T-cell (primary cell): Measurements from ENCODE around the gene PGP. TPM values are rescaled to one million over a fixed set of nuclear protein-coding genes. Genes with fewer than 3 reads are reported as not detected.

Source experiments
- ATAC-seq, 4 experiments: fragments of 200-7000 bp in 3 of 4; fragments of 150-1000 bp in 1 of 4; cut with Tn5 transposase; replicated peaks in 1 of 4; 1 replicate in 3 of 4; 2 replicates in 1 of 4; pipeline ENCODE4 v1.10.0; 2021; ENCODE audit warnings: moderate library complexity in 3 of 4, mild to moderate bottlenecking in 2 of 4, moderate number of reproducible peaks in 1 of 4
- CTCF ChIA-PET, 2 donors: fragments of 300-600 bp; sonication (Branson Sonifier 250); formaldehyde crosslinking; loops; one replicate each; lab custom pipeline; 2022; ENCODE audit warnings: antibody characterized with exemption in 2 of 2; lab: Charles Lee
- POLR2A ChIA-PET, 2 donors: fragments of 300-600 bp; sonication (Branson Sonifier 250); formaldehyde crosslinking; loops; one replicate each; lab custom pipeline; 2022; ENCODE audit warnings: antibody characterized with exemption in 2 of 2; lab: Charles Lee
- DNase-seq, 35 experiments: peaks; one replicate each; pipeline versions ENCODE4 v3.0.0 to v3.0.0-alpha.2; 2013 to 2023
- H3K27ac ChIP-seq: one replicate; pipeline ENCODE4 v1.5.1; 2013; ENCODE audit warnings: low read length
- H3K27me3 ChIP-seq, 2 experiments: replicated peaks in 1 of 2; 1 replicate in 1 of 2; 2 replicates in 1 of 2; pipeline versions ENCODE4 v1.6.1 to v1.7.0; 2013; ENCODE audit warnings: low read length in 1 of 2, mixed read lengths in 1 of 2; ENCODE audit not compliant: control insufficient read depth in 2 of 2, insufficient read depth in 2 of 2; ENCODE audit errors: extremely low read depth in 1 of 2
- H3K36me3 ChIP-seq, 2 donors: 1 replicate in 1 of 2; 2 replicates in 1 of 2; pipeline versions ENCODE4 v1.6.1 to v1.7.0; 2013; ENCODE audit warnings: low read length in 1 of 2; ENCODE audit not compliant: control insufficient read depth in 2 of 2, insufficient read depth in 1 of 2; ENCODE audit errors: extremely low read depth in 1 of 2
- H3K4me1 ChIP-seq, 2 experiments: 1 replicate in 1 of 2; 2 replicates in 1 of 2; pipeline versions ENCODE4 v1.6.1 to v1.7.0; 2013; ENCODE audit warnings: low read length in 2 of 2, mixed read lengths in 1 of 2; ENCODE audit not compliant: insufficient read depth in 2 of 2, control insufficient read depth in 1 of 2; ENCODE audit errors: extremely low read depth in 1 of 2
- H3K4me3 ChIP-seq, 2 donors: 1 replicate in 1 of 2; 2 replicates in 1 of 2; pipeline versions ENCODE4 v1.5.1 to v1.7.0; 2013; ENCODE audit warnings: mild to moderate bottlenecking in 2 of 2, low read length in 1 of 2, moderate library complexity in 1 of 2; ENCODE audit not compliant: control insufficient read depth in 1 of 2; ENCODE audit errors: extremely low read depth in 1 of 2
- H3K9me3 ChIP-seq: 2 replicates; pipeline ENCODE4 v1.7.0; 2013
- H3K27ac Mint-ChIP-seq, 2 donors: one replicate each; pipeline ENCODE4 v1.8.0; 2020 to 2021; ENCODE audit warnings: mild to moderate bottlenecking in 2 of 2, mixed read lengths in 2 of 2
- H3K27me3 Mint-ChIP-seq, 2 donors: one replicate each; pipeline ENCODE4 v1.8.0; 2021 to 2022; ENCODE audit warnings: mixed read lengths in 2 of 2
- H3K36me3 Mint-ChIP-seq: one replicate; pipeline ENCODE4 v1.8.0; 2021; ENCODE audit warnings: mixed read lengths
- H3K4me1 Mint-ChIP-seq, 3 donors: one replicate each; pipeline ENCODE4 v1.8.0; 2020 to 2022; ENCODE audit warnings: mixed read lengths in 3 of 3, mild to moderate bottlenecking in 1 of 3
- H3K4me3 Mint-ChIP-seq, 3 donors: one replicate each; pipeline ENCODE4 v1.8.0; 2020 to 2022; ENCODE audit warnings: mild to moderate bottlenecking in 3 of 3, mixed read lengths in 3 of 3, moderate library complexity in 3 of 3
- H3K9me3 Mint-ChIP-seq, 3 donors: one replicate each; pipeline ENCODE4 v1.8.0; 2020 to 2022; ENCODE audit warnings: mixed read lengths in 3 of 3
- WGBS: methylation state at CpG from one replicate; pipeline ENCODE4 v1.1.5; 2013; ENCODE audit warnings: missing lambda C conversion rate; ENCODE audit not compliant: insufficient coverage; 5-methylcytosine and 5-hydroxymethylcytosine counted together
- total RNA-seq, 35 experiments: library from RNA in 6 of 35; stranded (reverse) in 6 of 35; fragments of 120-200 nt in 1 of 35; gene quantifications; one replicate each; pipeline versions ENCODE4 v1.2.1 to v1.2.4 and lab custom pipeline; 2013 to 2026

The PGP gene
- total RNA-seq, 5 donors from 2014 or later (not counting 1 experiment from before 2014, with no cell fraction given), result 12.7 to 23.1 (median 20.4) TPM

- H3K27me3 Mint-ChIP-seq, result peaks cover 0 to 4% of the 10 kb centered on the region in 2 donors
- POLR2A ChIA-PET, result no interaction called here
- CTCF ChIA-PET, result no interaction called here
- ATAC-seq (no peak), DNase-seq (no peak)
- Histone ChIP-seq H3K36me3 (peaks cover 20 to 42% of the 10 kb centered on the region in 2 donors), H3K27me3 (peaks cover 0 to 40% of the 10 kb centered on the region in 2 experiments), H3K9me3 (no peaks in the 10 kb centered on the region), H3K4me3 (no peak overlapping the region), H3K4me1 (peaks cover 2 to 15% of the 10 kb centered on the region in 2 experiments), H3K27ac (no peak overlapping the region)
- H3K27ac Mint-ChIP-seq, result no peak overlapping the region
- peak overlapping the region in 1 of 3 donors; percentile 15 for H3K4me3 Mint-ChIP-seq
- WGBS, result 87% methylated on average over 16 of the region's 19 CpGs
- peaks cover 0 to 2% (median 1%) of the 10 kb centered on the region in 3 donors for H3K4me1 Mint-ChIP-seq
- H3K36me3 Mint-ChIP-seq, result peaks cover 22% of the 10 kb centered on the region
- no peaks in the 10 kb centered on the region for H3K9me3 Mint-ChIP-seq
Measured at GRCh38 chr16:2235695-2236336, 21.2 kb upstream of the PGP start.

GRCh38 chr16:2235234-2235651 lies 20.6 kb upstream of the PGP start:
- Histone ChIP-seq H3K4me1 (peaks cover 2 to 15% of the 10 kb centered on the region in 2 experiments), H3K4me3 (no peak overlapping the region), H3K27me3 (peaks cover 0 to 40% of the 10 kb centered on the region in 2 experiments), H3K9me3 (no peaks in the 10 kb centered on the region), H3K36me3 (peaks cover 20 to 44% of the 10 kb centered on the region in 2 donors), H3K27ac (no peak overlapping the region)
- Mint-ChIP-seq H3K4me3 (no peak overlapping the region), H3K9me3 (no peaks in the 10 kb centered on the region), H3K27me3 (peaks cover 0 to 4% of the 10 kb centered on the region in 2 donors), H3K36me3 (peaks cover 22% of the 10 kb centered on the region), H3K27ac (no peak overlapping the region), H3K4me1 (peaks cover 0 to 2% (median 1%) of the 10 kb centered on the region in 3 donors)
- DNase-seq (no peak), ATAC-seq (no peak)
- ChIA-PET POLR2A (no interaction called here), CTCF (no interaction called here)
- WGBS, result 94% methylated on average over 25 of the region's 28 CpGs

GRCh38 chr16:2234813-2235170 lies 20.2 kb upstream of the PGP start:
- Mint-ChIP-seq H3K27me3 (peaks cover 0 to 4% of the 10 kb centered on the region in 2 donors), H3K4me3 (no peak overlapping the region), H3K4me1 (peaks cover 0 to 2% (median 1%) of the 10 kb centered on the region in 3 donors), H3K27ac (no peak overlapping the region), H3K9me3 (no peaks in the 10 kb centered on the region), H3K36me3 (peaks cover 26% of the 10 kb centered on the region)
- H3K36me3 ChIP-seq, result peaks cover 23 to 47% of the 10 kb centered on the region in 2 donors
- no peak overlapping the region for H3K27ac ChIP-seq
- WGBS, result 93% methylated on average over 16 of the region's 18 CpGs
- ATAC-seq, result no peak
- no peak for DNase-seq
- H3K9me3 ChIP-seq, result no peaks in the 10 kb centered on the region
- H3K27me3 ChIP-seq, result peaks cover 0 to 40% of the 10 kb centered on the region in 2 experiments
- ChIA-PET CTCF (no interaction called here), POLR2A (no interaction called here)
- H3K4me1 ChIP-seq, result peaks cover 2 to 15% of the 10 kb centered on the region in 2 experiments
- no peak overlapping the region for H3K4me3 ChIP-seq

GRCh38 chr16:2233872-2234812 lies 19.5 kb upstream of the PGP start:
- no peak overlapping the region for H3K27ac ChIP-seq
- H3K27ac Mint-ChIP-seq, result no peak overlapping the region
- 97% methylated on average over 35 of the region's 51 CpGs for WGBS
- H3K4me3 ChIP-seq, result no peak overlapping the region
- H3K4me3 Mint-ChIP-seq, result no peak overlapping the region
- H3K36me3 Mint-ChIP-seq, result peaks cover 30% of the 10 kb centered on the region
- H3K27me3 Mint-ChIP-seq, result peaks cover 0 to 4% of the 10 kb centered on the region in 2 donors
- H3K9me3 ChIP-seq, result no peaks in the 10 kb centered on the region
- H3K4me1 ChIP-seq, result peaks cover 2 to 15% of the 10 kb centered on the region in 2 experiments
- H3K4me1 Mint-ChIP-seq, result peaks cover 0 to 2% (median 1%) of the 10 kb centered on the region in 3 donors
- H3K9me3 Mint-ChIP-seq, result no peaks in the 10 kb centered on the region
- H3K27me3 ChIP-seq, result peaks cover 0 to 40% of the 10 kb centered on the region in 2 experiments
- peaks cover 29 to 54% of the 10 kb centered on the region in 2 donors for H3K36me3 ChIP-seq
- DNase-seq (no peak), ATAC-seq (no peak)
- CTCF ChIA-PET, result no interaction called here
- POLR2A ChIA-PET, result no interaction called here

- Mint-ChIP-seq H3K27me3 (peaks cover 0 to 4% of the 10 kb centered on the region in 2 donors), H3K27ac (no peak overlapping the region), H3K4me1 (peaks cover 0 to 2% (median 1%) of the 10 kb centered on the region in 3 donors), H3K4me3 (no peak overlapping the region), H3K9me3 (no peaks in the 10 kb centered on the region), H3K36me3 (peaks cover 30% of the 10 kb centered on the region)
- CTCF ChIA-PET, result no interaction called here
- H3K27me3 ChIP-seq, result peaks cover 0 to 42% of the 10 kb centered on the region in 2 experiments
- ATAC-seq (no peak), DNase-seq (no peak)
- no peaks in the 10 kb centered on the region for H3K9me3 ChIP-seq
- WGBS, result 95% methylated on average over 23 of the region's 28 CpGs
- H3K4me1 ChIP-seq, result peaks cover 2 to 15% of the 10 kb centered on the region in 2 experiments
- POLR2A ChIA-PET, result no interaction called here
- H3K4me3 ChIP-seq, result no peak overlapping the region
- peaks cover 37 to 63% of the 10 kb centered on the region in 2 donors for H3K36me3 ChIP-seq
- no peak overlapping the region for H3K27ac ChIP-seq
Measured at GRCh38 chr16:2233046-2233775, 18.6 kb upstream of the PGP start.
